Measurements from ENCODE around the gene LY6G6D.

The LY6G6D gene

GRCh38 chr6:31715022-31715958 is at the start of gene LY6G6D:
Gene LY6G6D, plus strand, starts transcription at chr6:31715348. Its CDS starts 8 bp downstream, at chr6:31715356.
- DNase-seq (ENCODE audit: low spot score) = no peak

GRCh38 chr6:31665501-31666336 is 49.4 kb upstream of the LY6G6D start, which contains the start of gene CSNK2B:
Gene CSNK2B, plus strand, starts transcription at chr6:31666080. Its CDS starts 752 bp downstream, at chr6:31666832.
- peak; percentile 97 for DNase-seq (ENCODE audit: low spot score)

- no peak for DNase-seq (ENCODE audit: low spot score)
Measured at GRCh38 chr6:31666337-31666965, 48.7 kb upstream of the LY6G6D start.

- DNase-seq (ENCODE audit: low spot score) = no peak
Measured at GRCh38 chr6:31669676-31670075, 45.5 kb upstream of the LY6G6D start, which contains the start of gene LY6G5B. Gene LY6G5B, plus strand, starts transcription at chr6:31669976. Its CDS starts 975 bp downstream, at chr6:31670951.

- DNase-seq (ENCODE audit: low spot score) = no peak
Measured at GRCh38 chr6:31676322-31676903, 38.7 kb upstream of the LY6G6D start.

- no peak for DNase-seq (ENCODE audit: low spot score)
Measured at GRCh38 chr6:31676904-31677303, 38.2 kb upstream of the LY6G6D start.

- DNase-seq (ENCODE audit: low spot score) = no peak
Measured at GRCh38 chr6:31677955-31678354, 37.2 kb upstream of the LY6G6D start.

- DNase-seq (ENCODE audit: low spot score) = peak; percentile 78
Measured at GRCh38 chr6:31680226-31681134, 34.7 kb upstream of the LY6G6D start, which contains the start of gene LY6G5C. Gene LY6G5C, minus strand, starts transcription at chr6:31681067. Its CDS starts 694 bp downstream, at chr6:31680373.

GRCh38 chr6:31681135-31681671 is 33.9 kb upstream of the LY6G6D start:
- peak; percentile 43 for DNase-seq (ENCODE audit: low spot score)

GRCh38 chr6:31683591-31683990 is 31.6 kb upstream of the LY6G6D start:
- no peak for DNase-seq (ENCODE audit: low spot score)

GRCh38 chr6:31686483-31686882 is 28.7 kb upstream of the LY6G6D start:
- DNase-seq (ENCODE audit: low spot score) = no peak

GRCh38 chr6:31687321-31687720 is 27.8 kb upstream of the LY6G6D start:
- no peak for DNase-seq (ENCODE audit: low spot score)

GRCh38 chr6:31687860-31688693 is 27.1 kb upstream of the LY6G6D start:
- DNase-seq (ENCODE audit: low spot score) = no peak

- DNase-seq (ENCODE audit: low spot score) = no peak
Measured at GRCh38 chr6:31689249-31690110, 25.7 kb upstream of the LY6G6D start.

- no peak for DNase-seq (ENCODE audit: low spot score)
Measured at GRCh38 chr6:31690231-31691077, 24.7 kb upstream of the LY6G6D start.

GRCh38 chr6:31691078-31691463 is 24.1 kb upstream of the LY6G6D start:
- no peak for DNase-seq (ENCODE audit: low spot score)

- no peak for DNase-seq (ENCODE audit: low spot score)
Measured at GRCh38 chr6:31691564-31692108, 23.5 kb upstream of the LY6G6D start.

Measured in CD4-positive, alpha-beta T cell treated with Interleukin-2 at 100 ng/mL for 4 hours (primary cell).